Gastroesophageal sphincter (tissue), 4 donors: ENCODE measurements around the gene RPL32. TPM values are rescaled to one million over a fixed set of nuclear protein-coding genes. Genes with fewer than 3 reads are reported as not detected.
A peak's percentile ranks its signal among the peaks of the same experiment; 100 is the strongest.
"Not testable (repeated sequence)": the region's sequence is repeated elsewhere in the genome, so short reads cannot be mapped to it uniquely, and the experiment has no call there.

Experiments used
- ATAC-seq: fragments of 150-250 bp; one replicate; pipeline ENCODE4 v1.9.1; 2016; ENCODE audit warnings: mild to moderate bottlenecking, moderate library complexity
- H3K27ac ChIP-seq, 4 donors: fragments of 200-600 bp; sonication (generic) in 3 of 4; 1 replicate in 3 of 4; 2 replicates in 1 of 4; pipeline ENCODE4 v1.5.1; 2016 to 2019
- H3K27me3 ChIP-seq: fragments of 200-600 bp; sonication (generic); one replicate; pipeline ENCODE4 v1.5.1; 2019
- H3K36me3 ChIP-seq, 2 donors: fragments of 200-600 bp; sonication (generic); one replicate each; pipeline ENCODE4 v1.5.1; 2019; ENCODE audit warnings: control low read depth in 1 of 2
- H3K4me1 ChIP-seq, 3 donors: fragments of 200-600 bp; sonication (generic); 1 replicate in 2 of 3; 2 replicates in 1 of 3; pipeline ENCODE4 v1.5.1; 2016 to 2019; ENCODE audit warnings: control low read depth in 2 of 3
- H3K4me3 ChIP-seq, 2 donors: fragments of 200-600 bp; sonication (generic); one replicate each; pipeline ENCODE4 v1.5.1; 2019; ENCODE audit warnings: mild to moderate bottlenecking in 1 of 2, moderate library complexity in 1 of 2
- H3K9me3 ChIP-seq, 3 donors: fragments of 200-600 bp; sonication (generic); one replicate each; pipeline ENCODE4 v1.5.1; 2017 to 2019; ENCODE audit warnings: control low read depth in 2 of 3
- EP300 ChIP-seq: sonication (generic); formaldehyde crosslinking; IDR thresholded peaks from one replicate; pipeline ENCODE4 v1.6.1; 2017; ENCODE audit warnings: antibody characterized with exemption, mild to moderate bottlenecking
- POLR2A ChIP-seq, 2 donors: fragments of 450-650 bp; IDR thresholded peaks; one replicate each; pipeline ENCODE4 v1.6.1; 2017; ENCODE audit warnings: antibody characterized with exemption in 2 of 2, mild to moderate bottlenecking in 2 of 2, moderate library complexity in 1 of 2
- POLR2AphosphoS5 ChIP-seq: sonication (generic); formaldehyde crosslinking; IDR thresholded peaks from one replicate; pipeline ENCODE4 v1.6.1; 2017; ENCODE audit warnings: antibody characterized with exemption
- WGBS, 2 donors: methylation state at CpG; one replicate each; pipeline ENCODE4 v1.1.5; 2018; ENCODE audit warnings: low coverage in 1 of 2; 5-methylcytosine and 5-hydroxymethylcytosine counted together
- total RNA-seq, 4 donors: library from RNA; depleted of rRNA; stranded (reverse); fragments of >200 nt; gene quantifications; one replicate each; pipeline ENCODE4 v1.1.0, GENCODE V29; 2016
- TF ChIP-seq, protein P1 (sequence below), 4 experiments: fragments of 200-600 bp in 2 of 4; fragments of 450-650 bp in 2 of 4; sonication (generic) in 1 of 4; IDR thresholded peaks; one replicate each; pipeline ENCODE4 v1.5.1; 2017 to 2019; ENCODE audit warnings: antibody characterized with exemption in 4 of 4, mild to moderate bottlenecking in 2 of 4, moderate library complexity in 2 of 4

Gene RPL32
- total RNA-seq, 4 donors from 2014 or later = 679 to 924 (median 775) TPM

DNA sequence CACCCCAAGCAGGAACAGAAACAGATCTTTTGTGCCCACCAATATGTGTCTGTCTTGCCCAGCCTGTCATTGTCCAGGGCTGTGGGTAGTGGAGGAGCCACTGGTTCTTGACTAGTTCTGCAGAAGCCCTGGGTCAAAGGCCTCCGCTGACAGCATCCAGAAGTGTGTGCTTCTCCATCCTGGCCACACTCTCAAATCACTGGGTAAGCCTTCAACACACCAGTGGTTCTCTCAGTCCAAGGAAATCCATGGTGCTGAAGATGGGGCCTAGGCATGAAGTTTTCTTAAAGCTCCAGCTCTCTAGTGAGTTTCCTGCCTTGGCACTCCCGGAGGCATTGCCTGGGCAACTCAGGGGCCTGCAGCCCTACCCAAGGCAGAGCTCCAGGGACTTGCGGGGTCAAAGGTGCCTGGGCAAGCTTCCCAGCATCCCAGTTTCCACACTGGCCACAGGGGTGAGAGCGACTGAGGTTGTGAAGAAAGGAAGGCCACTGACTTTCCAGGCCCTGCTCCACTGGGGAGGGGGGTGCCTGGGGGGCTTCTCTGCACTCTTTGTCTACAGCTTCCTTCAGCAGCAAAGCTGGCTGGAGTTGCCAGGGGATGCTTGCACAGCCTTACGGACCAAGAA is 37.9 kb upstream of the RPL32 start:
- H3K27me3 ChIP-seq = peaks cover 6% of the 10 kb centered on the region
- TF ChIP-seq, protein P1, sequence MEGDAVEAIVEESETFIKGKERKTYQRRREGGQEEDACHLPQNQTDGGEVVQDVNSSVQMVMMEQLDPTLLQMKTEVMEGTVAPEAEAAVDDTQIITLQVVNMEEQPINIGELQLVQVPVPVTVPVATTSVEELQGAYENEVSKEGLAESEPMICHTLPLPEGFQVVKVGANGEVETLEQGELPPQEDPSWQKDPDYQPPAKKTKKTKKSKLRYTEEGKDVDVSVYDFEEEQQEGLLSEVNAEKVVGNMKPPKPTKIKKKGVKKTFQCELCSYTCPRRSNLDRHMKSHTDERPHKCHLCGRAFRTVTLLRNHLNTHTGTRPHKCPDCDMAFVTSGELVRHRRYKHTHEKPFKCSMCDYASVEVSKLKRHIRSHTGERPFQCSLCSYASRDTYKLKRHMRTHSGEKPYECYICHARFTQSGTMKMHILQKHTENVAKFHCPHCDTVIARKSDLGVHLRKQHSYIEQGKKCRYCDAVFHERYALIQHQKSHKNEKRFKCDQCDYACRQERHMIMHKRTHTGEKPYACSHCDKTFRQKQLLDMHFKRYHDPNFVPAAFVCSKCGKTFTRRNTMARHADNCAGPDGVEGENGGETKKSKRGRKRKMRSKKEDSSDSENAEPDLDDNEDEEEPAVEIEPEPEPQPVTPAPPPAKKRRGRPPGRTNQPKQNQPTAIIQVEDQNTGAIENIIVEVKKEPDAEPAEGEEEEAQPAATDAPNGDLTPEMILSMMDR (IDR thresholded peaks at IDR 0.05) = no peak
- TF ChIP-seq POLR2A (IDR thresholded peaks at IDR 0.05) (no peak), POLR2AphosphoS5 (no peak), EP300 (no peak)
- peaks cover 0 to 20% (median 8%) of the 10 kb centered on the region in 3 donors for H3K4me1 ChIP-seq
- no peak overlapping the region for H3K4me3 ChIP-seq
- H3K27ac ChIP-seq = no peak overlapping the region
- ATAC-seq = no peak
- H3K9me3 ChIP-seq = no peaks in the 10 kb centered on the region
- no peaks in the 10 kb centered on the region for H3K36me3 ChIP-seq
- WGBS, 2 donors = 96% methylated on average over 2 of the region's 5 CpGs; no CpG with 5 or more reads in 1 of the 2 donors

DNA sequence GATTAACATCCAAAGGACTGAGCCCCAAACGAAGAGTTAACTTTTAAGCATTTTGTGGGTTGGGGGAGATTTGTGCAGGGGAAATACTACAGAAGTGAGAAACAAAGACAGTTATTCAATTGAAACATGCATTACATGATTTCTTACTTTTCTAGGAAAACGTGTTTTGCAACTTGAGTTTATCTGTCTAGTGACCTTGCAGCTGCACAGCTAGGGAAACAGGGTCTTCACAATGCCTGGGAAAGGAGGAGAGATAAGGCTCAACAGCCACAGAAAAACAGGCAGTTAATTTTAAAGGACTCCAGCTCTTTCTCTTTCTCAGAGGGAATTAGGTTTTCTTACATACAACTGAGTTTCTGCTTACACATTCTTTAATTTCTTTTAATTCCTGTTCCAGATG is 37.4 kb upstream of the RPL32 start:
- not testable (repeated sequence) for H3K4me3 ChIP-seq, H3K27ac ChIP-seq, H3K36me3 ChIP-seq, ATAC-seq, H3K27me3 ChIP-seq, H3K9me3 ChIP-seq
- WGBS, 2 donors = 72 to 84% methylated on average over 2 of the region's 2 CpGs
- peaks cover 0 to 14% (median 8%) of the 10 kb centered on the region in 3 donors for H3K4me1 ChIP-seq

GRCh38 chr3:12878141-12878574 is 36.8 kb upstream of the RPL32 start:
- 80% methylated on average over 1 of the region's 2 CpGs; no CpG with 5 or more reads in 1 of the 2 donors for WGBS, 2 donors
- no peaks in the 10 kb centered on the region for H3K9me3 ChIP-seq
- no peak overlapping the region for H3K27ac ChIP-seq
- peaks cover 6% of the 10 kb centered on the region for H3K27me3 ChIP-seq
- no peak overlapping the region for H3K4me3 ChIP-seq
- TF ChIP-seq EP300 (no peak), POLR2AphosphoS5 (no peak), POLR2A (IDR thresholded peaks at IDR 0.05) (no peak)
- TF ChIP-seq, protein P1 (IDR thresholded peaks at IDR 0.05) = no peak
- H3K4me1 ChIP-seq = peaks cover 0 to 11% (median 8%) of the 10 kb centered on the region in 3 donors
- H3K36me3 ChIP-seq = no peaks in the 10 kb centered on the region
- ATAC-seq = no peak

- H3K27me3 ChIP-seq = peaks cover 6% of the 10 kb centered on the region
These were observed 35.7 kb upstream of the RPL32 start for GRCh38 chr3:12877040-12877439.

GRCh38 chr3:12875857-12876836 is 34.8 kb upstream of the RPL32 start:
- no CpG with 5 or more reads among the region's 60 CpGs for WGBS, 2 donors
- peak; percentile 66 for ATAC-seq
- TF ChIP-seq POLR2AphosphoS5 (no peak), POLR2A (IDR thresholded peaks at IDR 0.05) (no peak)
- TF ChIP-seq, protein P1 (IDR thresholded peaks at IDR 0.05) = peak in 3 of 4 experiments; percentile 20 to 52 (median 33)
- Histone ChIP-seq H3K36me3 (no peaks in the 10 kb centered on the region), H3K9me3 (no peaks in the 10 kb centered on the region), H3K27me3 (peaks cover 6% of the 10 kb centered on the region), H3K4me1 (peaks cover 0 to 11% (median 8%) of the 10 kb centered on the region in 3 donors), H3K4me3 (peak overlapping the region; percentile 9 to 48), H3K27ac (no peak overlapping the region)

More at GRCh38 chr3:12877040-12877439, 35.7 kb upstream of the RPL32 start:
- Histone ChIP-seq H3K36me3 (no peaks in the 10 kb centered on the region), H3K4me1 (peaks cover 0 to 11% (median 8%) of the 10 kb centered on the region in 3 donors), H3K9me3 (no peaks in the 10 kb centered on the region), H3K4me3 (no peak overlapping the region), H3K27ac (no peak overlapping the region)
- TF ChIP-seq EP300 = no peak
- TF ChIP-seq POLR2A (IDR thresholded peaks at IDR 0.05) = no peak
- no peak for TF ChIP-seq POLR2AphosphoS5
- TF ChIP-seq, protein P1 (IDR thresholded peaks at IDR 0.05) = no peak
- WGBS, 2 donors = 92 to 100% methylated on average over 1 to 4 of the region's 7 CpGs
- no peak for ATAC-seq
